A673 (cell line): Measurements from ENCODE around the gene XKR7.

Experiments
- CTCF ChIP-seq: fragments of 300-800, 200-600 bp; sonication (generic); conservative IDR thresholded peaks from 2 replicates; pipeline ENCODE4 v1.5.1; 2017; ENCODE audit warnings: low read depth, mild to moderate bottlenecking, antibody characterized with exemption, low read length, moderate library complexity, mixed read lengths
- EZH2 ChIP-seq: fragments of 200-600 bp; sonication (generic); IDR thresholded peaks from 2 replicates; pipeline ENCODE4 v1.6.1; 2017; ENCODE audit warnings: borderline replicate concordance, low read depth, mild to moderate bottlenecking, mixed read lengths, antibody characterized with exemption, low read length; ENCODE audit not compliant: poor library complexity, severe bottlenecking

GRCh38 chr20:32036252-32036651, 68.3 kb downstream of the XKR7 start:
- TF ChIP-seq CTCF = no peak
- TF ChIP-seq EZH2 = no peak
